Stimulated activated naive B cell treated with anti-CD40 and anti-IgM and Interleukin-4, amounts not matched to agents 10 μg/mL and 1 μg/mL and 100 μg/mL, for 72 hours (primary cell): ENCODE measurements around the gene GHR.
A peak's percentile ranks its signal among the peaks of the same experiment; 100 is the strongest.
"Not testable (repeated sequence)": the region's sequence is repeated elsewhere in the genome, so short reads cannot be mapped to it uniquely, and the experiment has no call there.

Source experiments
- ATAC-seq, 2 donors: fragments of 150-1000 bp; cut with Tn5 transposase; replicated peaks; 2 replicates each; pipeline ENCODE4 v1.10.0; 2021; ENCODE audit warnings: moderate library complexity in 1 of 2
- DNase-seq: peaks from one replicate; pipeline ENCODE4 v3.0.0; 2021
- H3K27ac Mint-ChIP-seq: one replicate; pipeline ENCODE4 v1.8.0; 2022; ENCODE audit warnings: mild to moderate bottlenecking, mixed read lengths
- H3K27me3 Mint-ChIP-seq, 2 donors: one replicate each; pipeline ENCODE4 v1.8.0; 2022; ENCODE audit warnings: mixed read lengths in 2 of 2
- H3K36me3 Mint-ChIP-seq, 2 donors: one replicate each; pipeline ENCODE4 v1.8.0; 2022; ENCODE audit warnings: mixed read lengths in 2 of 2, mild to moderate bottlenecking in 1 of 2
- H3K4me1 Mint-ChIP-seq, 2 donors: one replicate each; pipeline ENCODE4 v1.8.0; 2022; ENCODE audit warnings: mixed read lengths in 2 of 2, mild to moderate bottlenecking in 1 of 2
- H3K4me3 Mint-ChIP-seq, 2 donors: one replicate each; pipeline ENCODE4 v1.8.0; 2022; ENCODE audit warnings: mild to moderate bottlenecking in 2 of 2, mixed read lengths in 2 of 2, moderate library complexity in 1 of 2
- H3K9me3 Mint-ChIP-seq, 2 donors: one replicate each; pipeline ENCODE4 v1.8.0; 2022; ENCODE audit warnings: mixed read lengths in 2 of 2, mild to moderate bottlenecking in 1 of 2

GHR gene

DNA sequence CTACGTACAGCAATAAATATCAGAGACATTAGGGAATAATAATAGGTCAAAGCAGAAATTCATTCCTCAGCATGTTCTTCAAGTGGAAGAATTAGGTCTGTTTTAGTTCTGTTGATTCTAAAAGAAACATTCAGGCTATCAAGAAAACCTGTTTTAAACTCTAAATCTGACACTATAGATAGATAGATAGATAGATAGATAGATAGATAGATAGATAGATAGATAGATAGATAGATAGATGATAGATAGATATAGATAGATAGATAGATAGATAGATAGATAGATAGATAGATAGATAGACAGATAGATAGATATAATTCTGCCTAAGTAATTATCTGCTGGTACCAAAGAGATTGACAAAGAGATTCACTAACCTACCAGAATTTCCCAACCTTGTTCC, 155.7 kb downstream of the GHR start:
- H3K27me3 Mint-ChIP-seq: peaks cover 24 to 28% of the 10 kb centered on the region in 2 donors
- DNase-seq, H3K36me3 Mint-ChIP-seq, H3K4me3 Mint-ChIP-seq, H3K4me1 Mint-ChIP-seq, H3K9me3 Mint-ChIP-seq, H3K27ac Mint-ChIP-seq, ATAC-seq: not testable (repeated sequence)

DNA sequence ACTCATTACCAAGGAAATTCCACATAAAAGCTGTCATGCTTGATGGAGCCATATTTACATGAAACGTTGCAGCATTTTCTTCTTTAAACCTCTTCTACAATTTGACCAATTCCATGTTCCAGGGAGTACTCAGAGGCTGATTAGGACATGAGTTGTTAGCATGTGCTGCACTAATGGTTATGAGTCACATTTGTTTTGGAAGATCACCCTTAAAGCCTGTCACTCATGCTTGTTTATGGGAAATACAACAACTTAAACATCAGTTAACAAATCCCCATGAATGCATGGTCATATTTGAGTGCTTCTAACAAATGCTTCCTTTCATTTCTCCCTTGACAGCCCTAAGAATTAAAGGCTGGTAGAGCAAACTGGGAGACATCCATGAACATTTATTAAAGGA, 156.1 kb downstream of the GHR start:
- no peaks in the 10 kb centered on the region for H3K9me3 Mint-ChIP-seq
- no peak overlapping the region for H3K4me3 Mint-ChIP-seq
- peaks cover 4 to 7% of the 10 kb centered on the region in 2 donors for H3K4me1 Mint-ChIP-seq
- DNase-seq: no peak
- no peak overlapping the region for H3K27ac Mint-ChIP-seq
- peaks cover 2 to 6% of the 10 kb centered on the region in 2 donors for H3K36me3 Mint-ChIP-seq
- H3K27me3 Mint-ChIP-seq: peaks cover 24 to 26% of the 10 kb centered on the region in 2 donors
- ATAC-seq: no peak

DNA sequence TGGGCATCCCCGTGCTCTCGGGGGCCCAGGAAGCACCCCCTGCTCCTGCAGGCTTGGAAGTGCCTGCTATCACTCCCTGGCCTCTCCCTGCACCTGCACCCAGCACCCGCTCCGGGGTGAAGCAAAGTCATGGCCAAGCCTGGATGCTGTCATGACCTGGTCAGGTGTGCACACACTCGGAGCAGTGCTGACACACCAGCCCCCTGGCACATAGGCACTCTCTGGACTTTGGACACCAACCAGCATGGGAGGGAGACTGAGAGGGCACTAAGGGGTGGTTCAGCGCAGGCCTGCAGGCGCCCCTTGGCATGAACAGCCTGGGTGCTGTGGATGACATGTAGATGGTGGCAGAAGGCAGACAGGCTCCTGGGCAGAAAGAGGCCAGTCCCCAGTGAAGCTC, 158.6 kb downstream of the GHR start:
- Mint-ChIP-seq H3K27ac (no peak overlapping the region), H3K27me3 (peaks cover 13% of the 10 kb centered on the region in 2 donors), H3K36me3 (peaks cover 2 to 6% of the 10 kb centered on the region in 2 donors), H3K4me1 (peaks cover 4 to 7% of the 10 kb centered on the region in 2 donors), H3K4me3 (no peak overlapping the region), H3K9me3 (no peaks in the 10 kb centered on the region)
- ATAC-seq (no peak), DNase-seq (no peak)

DNA sequence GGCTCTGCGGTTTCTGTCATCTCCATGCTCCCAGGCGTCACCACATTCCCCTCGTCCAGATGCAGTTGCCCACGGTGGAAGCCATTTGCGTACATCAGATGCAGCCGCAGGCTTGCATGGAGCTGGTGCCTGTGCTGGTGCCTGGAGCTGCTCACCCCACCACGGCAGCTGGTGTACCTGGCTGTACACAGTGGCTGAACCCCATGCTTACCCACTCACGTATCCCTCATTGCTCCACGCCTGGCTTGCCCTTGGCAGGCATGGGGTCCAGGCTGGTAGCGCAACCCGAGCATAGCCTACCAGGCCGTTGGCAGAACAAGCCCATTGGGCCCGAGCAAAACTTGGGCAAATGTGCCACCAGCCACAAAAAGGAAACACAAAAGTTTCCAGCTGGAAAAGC, 159.5 kb downstream of the GHR start:
- ATAC-seq: no peak
- peaks cover 13 to 18% of the 10 kb centered on the region in 2 donors for H3K27me3 Mint-ChIP-seq
- no peak overlapping the region for H3K4me3 Mint-ChIP-seq
- no peaks in the 10 kb centered on the region for H3K9me3 Mint-ChIP-seq
- DNase-seq: no peak
- peaks cover 2 to 6% of the 10 kb centered on the region in 2 donors for H3K36me3 Mint-ChIP-seq
- peaks cover 4 to 7% of the 10 kb centered on the region in 2 donors for H3K4me1 Mint-ChIP-seq
- no peak overlapping the region for H3K27ac Mint-ChIP-seq

DNA sequence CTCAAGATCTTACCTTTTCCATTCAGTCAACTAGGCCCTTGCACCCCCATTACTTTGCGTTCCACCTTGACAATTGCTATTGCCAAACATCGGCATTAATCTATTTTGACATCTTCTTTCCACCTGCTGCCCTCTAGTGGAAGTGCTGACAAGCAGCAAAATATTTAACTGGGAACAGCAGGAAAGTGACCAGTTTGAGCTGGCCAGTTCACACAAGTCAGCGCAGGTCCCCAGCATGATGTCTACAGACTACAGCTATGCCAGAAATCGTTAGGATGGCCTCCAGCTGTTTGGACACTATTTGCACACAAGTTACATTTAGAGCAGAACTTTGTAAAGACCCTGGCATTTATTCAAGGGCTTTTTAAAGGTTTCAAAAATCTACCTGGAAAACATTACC, 160.1 kb downstream of the GHR start:
- Mint-ChIP-seq H3K27me3 (peaks cover 13 to 20% of the 10 kb centered on the region in 2 donors), H3K4me1 (peaks cover 4 to 7% of the 10 kb centered on the region in 2 donors), H3K4me3 (no peak overlapping the region), H3K27ac (no peak overlapping the region), H3K36me3 (peaks cover 2 to 6% of the 10 kb centered on the region in 2 donors), H3K9me3 (no peaks in the 10 kb centered on the region)
- peak; percentile 8 for DNase-seq
- ATAC-seq: peak; percentile 34 to 48

DNA sequence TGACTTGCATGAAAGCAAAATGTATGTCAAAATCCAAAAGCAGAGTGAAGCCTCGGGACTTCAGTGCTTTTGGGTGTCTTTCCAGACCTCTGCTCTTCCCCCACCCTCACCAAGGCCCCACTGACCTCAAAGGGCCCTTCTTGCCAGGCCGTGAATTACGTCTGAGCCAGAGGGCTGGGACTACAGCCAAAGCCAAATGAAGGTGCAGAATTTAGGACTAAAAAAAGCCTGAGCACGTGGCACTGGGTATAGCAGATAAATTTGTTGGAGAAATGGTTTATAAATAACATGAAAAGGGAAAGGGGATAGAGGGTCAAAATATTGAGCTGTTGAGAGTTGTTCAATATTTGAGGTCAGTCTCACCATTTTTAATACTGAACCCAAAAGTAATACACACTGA, 163.4 kb downstream of the GHR start:
- peaks cover 12 to 19% of the 10 kb centered on the region in 2 donors for H3K4me1 Mint-ChIP-seq
- DNase-seq: no peak

DNA sequence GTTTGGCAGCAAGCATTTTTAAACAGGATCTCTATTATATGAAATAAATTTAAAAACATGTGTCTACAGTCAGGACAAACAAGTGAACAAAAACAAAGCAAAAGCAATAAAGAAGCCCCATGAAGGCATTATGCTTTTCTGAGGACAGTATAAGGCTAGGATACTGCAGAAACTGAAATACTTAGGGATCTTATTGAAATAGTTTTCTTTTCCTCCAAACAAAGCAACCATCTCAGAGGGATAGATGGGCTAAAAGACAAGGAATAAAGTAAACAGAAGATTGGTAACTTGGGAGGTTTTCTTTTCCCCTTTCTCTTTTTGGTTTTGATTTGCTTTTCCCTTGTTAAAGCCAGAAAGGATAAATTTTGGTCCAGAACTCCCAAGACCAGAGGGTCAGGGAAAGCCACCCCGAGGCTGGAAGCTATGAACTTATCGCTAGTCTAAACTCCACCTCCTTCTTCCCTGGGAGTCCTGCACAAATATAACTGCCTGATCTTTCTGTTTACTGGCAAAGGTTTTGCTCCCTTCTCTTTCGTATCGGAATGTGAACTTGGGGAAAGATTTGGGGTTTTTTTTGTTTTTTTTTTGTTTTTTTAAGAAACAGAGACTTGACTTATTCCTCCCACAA, 164.0 kb downstream of the GHR start:
- no peak overlapping the region for H3K27ac Mint-ChIP-seq
- ATAC-seq (no peak), DNase-seq (no peak)
- H3K36me3 Mint-ChIP-seq: peaks cover 2 to 6% of the 10 kb centered on the region in 2 donors
- H3K4me1 Mint-ChIP-seq: peaks cover 12 to 19% of the 10 kb centered on the region in 2 donors
- H3K9me3 Mint-ChIP-seq: no peaks in the 10 kb centered on the region
- peaks cover 10 to 22% of the 10 kb centered on the region in 2 donors for H3K27me3 Mint-ChIP-seq
- H3K4me3 Mint-ChIP-seq: no peak overlapping the region

More for the DNA sequence above, 163.4 kb downstream of the GHR start:
- no peaks in the 10 kb centered on the region for H3K9me3 Mint-ChIP-seq
- peaks cover 2 to 6% of the 10 kb centered on the region in 2 donors for H3K36me3 Mint-ChIP-seq
- H3K27me3 Mint-ChIP-seq: peaks cover 13 to 20% of the 10 kb centered on the region in 2 donors
- no peak for ATAC-seq
- no peak overlapping the region for H3K4me3 Mint-ChIP-seq
- H3K27ac Mint-ChIP-seq: no peak overlapping the region

DNA sequence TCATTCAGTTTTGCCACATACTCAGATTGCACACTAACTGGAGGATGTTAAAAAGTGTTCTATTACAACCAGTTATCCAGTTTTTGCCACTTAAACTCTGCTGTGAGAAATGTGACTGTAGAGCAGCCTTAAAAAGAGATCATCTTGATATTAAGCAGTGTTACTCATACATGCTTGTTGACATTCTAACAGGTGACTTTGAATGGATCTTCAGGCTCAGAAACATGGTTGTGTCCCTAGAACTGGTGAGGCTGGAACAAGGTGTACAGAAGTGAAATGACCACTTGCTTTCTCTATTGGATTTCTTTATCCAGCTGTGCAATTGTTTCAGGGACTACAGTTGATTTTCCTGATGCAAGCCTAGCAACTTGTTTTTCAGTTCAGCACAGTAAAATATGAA, 167.3 kb downstream of the GHR start:
- Mint-ChIP-seq H3K27me3 (peaks cover 0 to 13% of the 10 kb centered on the region in 2 donors), H3K27ac (no peak overlapping the region), H3K9me3 (peaks cover 0 to 3% of the 10 kb centered on the region in 2 donors), H3K36me3 (no peaks in the 10 kb centered on the region), H3K4me1 (peaks cover 8 to 15% of the 10 kb centered on the region in 2 donors), H3K4me3 (no peak overlapping the region)
- no peak for DNase-seq
- ATAC-seq: no peak

DNA sequence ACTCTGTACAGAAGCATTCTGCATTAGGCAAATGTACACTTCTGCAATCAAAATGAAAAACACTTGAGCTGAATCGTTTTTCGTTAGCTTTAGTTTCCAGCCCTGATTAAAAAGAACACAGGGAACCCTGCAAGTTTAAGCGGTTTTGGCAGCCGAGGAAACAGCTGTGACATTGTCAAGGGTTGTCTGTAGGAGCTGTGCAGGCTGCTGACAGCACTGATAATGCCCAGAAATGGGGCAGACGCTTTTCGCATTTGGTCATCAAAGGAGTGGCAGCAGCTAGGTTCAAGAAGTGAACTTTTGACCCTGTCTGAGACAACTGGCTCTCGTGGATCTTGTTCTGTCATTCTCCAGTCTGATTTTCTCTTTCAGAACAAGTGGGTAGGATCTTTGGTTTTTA, 167.8 kb downstream of the GHR start:
- no peak for DNase-seq
- Mint-ChIP-seq H3K36me3 (no peaks in the 10 kb centered on the region), H3K27me3 (peaks cover 0 to 13% of the 10 kb centered on the region in 2 donors), H3K4me1 (peaks cover 8 to 18% of the 10 kb centered on the region in 2 donors), H3K4me3 (no peak overlapping the region), H3K9me3 (peaks cover 0 to 3% of the 10 kb centered on the region in 2 donors), H3K27ac (no peak overlapping the region)
- ATAC-seq: peak in 1 of 2 donors; percentile 39

DNA sequence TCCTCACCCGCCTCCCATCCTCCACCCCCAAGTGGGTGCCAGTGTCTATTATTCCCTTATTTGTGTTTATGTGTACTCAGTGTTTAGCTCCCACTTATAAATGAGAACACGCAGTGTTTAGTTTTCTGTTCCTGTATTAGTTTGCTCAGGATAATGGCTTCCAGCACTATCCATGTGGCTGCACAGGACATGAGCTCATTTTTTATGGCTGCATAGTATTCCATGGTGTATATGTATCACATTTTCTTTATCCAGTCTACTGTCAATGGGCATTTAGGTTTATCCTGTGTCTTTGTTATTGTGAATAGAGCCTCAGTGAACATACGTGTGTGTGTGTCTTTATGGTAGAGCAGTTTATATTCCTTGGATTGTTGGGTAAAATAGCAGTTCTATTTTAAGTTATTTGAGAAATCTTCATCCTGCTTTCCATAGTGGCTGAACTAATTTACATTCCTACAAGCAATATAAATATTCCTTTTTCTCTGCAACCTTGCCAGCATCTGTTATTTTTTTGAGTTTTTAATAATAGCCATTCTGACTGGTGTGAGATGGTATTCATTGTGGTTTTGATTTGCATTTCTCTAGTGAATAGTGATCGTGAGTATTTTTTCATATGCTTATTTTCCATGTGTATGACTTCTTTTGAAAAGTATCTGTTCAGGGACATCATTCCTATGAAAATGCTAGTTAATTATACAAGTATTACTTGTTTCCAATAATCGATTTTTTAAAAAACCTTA, 169.3 kb downstream of the GHR start:
- ATAC-seq (no peak), DNase-seq (no peak)
- Mint-ChIP-seq H3K27ac (no peak overlapping the region), H3K36me3 (no peaks in the 10 kb centered on the region), H3K27me3 (peaks cover 0 to 9% of the 10 kb centered on the region in 2 donors), H3K9me3 (peaks cover 0 to 3% of the 10 kb centered on the region in 2 donors), H3K4me1 (peaks cover 8 to 18% of the 10 kb centered on the region in 2 donors), H3K4me3 (no peak overlapping the region)

DNA sequence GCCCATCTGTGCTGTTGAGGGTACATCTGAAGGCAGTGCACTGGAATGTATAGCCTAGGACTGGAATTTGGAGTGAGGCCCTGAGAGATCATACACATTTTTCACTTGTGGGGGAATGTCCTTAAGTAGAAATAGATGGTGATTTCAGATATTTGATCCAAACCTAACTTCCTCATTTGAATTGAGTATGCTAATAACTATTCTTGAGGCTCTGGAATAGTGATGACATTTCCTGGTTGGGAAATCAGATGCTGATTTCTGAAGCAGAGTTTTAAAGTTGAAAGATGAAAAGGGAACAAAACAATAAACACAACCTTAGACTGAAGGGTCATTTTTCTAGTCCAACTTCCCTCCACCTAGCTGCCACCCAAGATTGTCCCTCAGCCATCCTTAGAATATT, 170.4 kb downstream of the GHR start:
- no peak for ATAC-seq
- DNase-seq: no peak
- H3K4me3 Mint-ChIP-seq: no peak overlapping the region
- peaks cover 8 to 18% of the 10 kb centered on the region in 2 donors for H3K4me1 Mint-ChIP-seq
- no peaks in the 10 kb centered on the region for H3K36me3 Mint-ChIP-seq
- H3K9me3 Mint-ChIP-seq: peaks cover 0 to 3% of the 10 kb centered on the region in 2 donors
- no peak overlapping the region for H3K27ac Mint-ChIP-seq
- peaks cover 0 to 6% of the 10 kb centered on the region in 2 donors for H3K27me3 Mint-ChIP-seq

DNA sequence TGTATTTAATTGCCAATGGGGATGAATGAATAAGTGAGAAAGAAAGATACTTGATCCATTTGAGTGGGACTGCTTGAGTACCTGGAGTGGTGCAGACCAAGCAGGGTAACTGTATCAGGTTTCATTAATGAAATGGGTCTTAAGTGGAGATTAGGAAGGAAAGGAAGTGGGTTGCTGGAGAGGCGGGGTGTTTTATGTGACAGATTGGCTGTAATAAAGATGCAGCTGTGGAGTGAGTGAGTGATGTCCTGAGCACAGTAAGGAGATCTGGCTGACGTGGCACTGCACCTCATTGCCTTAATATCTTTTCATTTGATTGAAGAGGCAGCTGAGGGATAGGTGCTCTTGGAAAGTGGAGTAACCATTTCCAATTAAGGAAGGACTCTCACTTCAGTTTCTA, 172.4 kb downstream of the GHR start:
- H3K4me1 Mint-ChIP-seq: peaks cover 8 to 16% of the 10 kb centered on the region in 2 donors
- H3K36me3 Mint-ChIP-seq: no peaks in the 10 kb centered on the region
- no peak overlapping the region for H3K4me3 Mint-ChIP-seq
- H3K27me3 Mint-ChIP-seq: peaks cover 0 to 6% of the 10 kb centered on the region in 2 donors
- no peak for DNase-seq
- peaks cover 0 to 3% of the 10 kb centered on the region in 2 donors for H3K9me3 Mint-ChIP-seq
- no peak overlapping the region for H3K27ac Mint-ChIP-seq
- no peak for ATAC-seq

DNA sequence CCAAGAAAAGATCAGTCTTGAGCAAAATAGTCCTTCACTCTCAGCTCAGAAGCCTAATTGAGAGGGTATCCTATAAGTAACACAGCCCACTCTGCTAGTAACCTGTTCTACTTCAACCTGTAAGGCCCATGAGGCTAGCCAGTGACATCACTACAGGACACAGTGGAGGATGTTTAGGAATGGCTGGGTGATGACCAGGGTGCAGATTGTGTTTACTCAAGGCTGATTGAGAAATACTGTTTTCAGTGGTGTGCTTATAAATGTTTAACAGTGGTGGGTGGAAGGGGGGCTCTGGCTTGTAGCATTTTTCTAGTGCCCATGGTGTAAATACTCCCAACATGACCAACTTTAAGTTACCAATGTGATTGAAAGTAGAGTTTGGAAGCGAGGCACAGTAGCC, 173.6 kb downstream of the GHR start:
- Mint-ChIP-seq H3K27ac (no peak overlapping the region), H3K36me3 (no peaks in the 10 kb centered on the region), H3K4me1 (peaks cover 0 to 6% of the 10 kb centered on the region in 2 donors), H3K9me3 (peaks cover 0 to 3% of the 10 kb centered on the region in 2 donors), H3K27me3 (peaks cover 0 to 6% of the 10 kb centered on the region in 2 donors), H3K4me3 (no peak overlapping the region)
- DNase-seq (no peak), ATAC-seq (no peak)

DNA sequence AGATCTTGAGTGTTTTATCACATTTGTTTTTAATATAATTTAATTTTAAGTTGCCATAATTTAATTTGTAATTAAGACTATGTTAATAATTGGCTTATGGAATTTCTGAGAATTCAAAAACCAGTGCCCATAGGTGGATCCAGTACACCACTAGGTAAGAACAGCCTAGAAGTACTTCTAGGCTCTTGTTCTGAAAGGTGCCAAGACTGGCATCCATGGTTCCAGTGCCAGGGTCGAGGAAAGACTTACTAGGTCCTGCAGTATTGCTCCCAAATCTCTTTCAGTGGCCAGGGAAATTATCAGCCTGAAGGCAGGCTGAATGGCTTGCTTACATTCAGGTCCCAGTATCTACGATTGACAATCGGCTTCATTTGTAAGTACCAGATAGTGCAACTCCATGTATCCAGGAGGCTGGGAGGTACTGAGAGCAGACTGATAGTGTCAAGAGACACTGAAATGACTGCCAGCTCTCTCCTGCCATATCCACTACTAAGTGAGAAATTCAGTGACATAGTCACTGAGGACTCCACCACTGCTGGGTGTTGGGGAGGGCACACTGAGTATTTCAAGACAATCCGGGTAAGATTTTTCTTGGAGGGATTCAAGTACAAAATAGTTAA, 174.2 kb downstream of the GHR start:
- Mint-ChIP-seq H3K27me3 (peaks cover 0 to 2% of the 10 kb centered on the region in 2 donors), H3K4me1 (peaks cover 0 to 6% of the 10 kb centered on the region in 2 donors)

More for the DNA sequence above, 174.2 kb downstream of the GHR start:
- no peaks in the 10 kb centered on the region for H3K36me3 Mint-ChIP-seq
- peaks cover 0 to 1% of the 10 kb centered on the region in 2 donors for H3K9me3 Mint-ChIP-seq
- H3K27ac Mint-ChIP-seq: no peak overlapping the region
- H3K4me3 Mint-ChIP-seq: no peak overlapping the region
- ATAC-seq: no peak
- DNase-seq: no peak
